Heart left ventricle (tissue), 16 donors: Measurements from ENCODE around the gene PCSK2. TPM values are rescaled to one million over a fixed set of nuclear protein-coding genes. Genes with fewer than 3 reads are reported as not detected.
A peak's percentile ranks its signal among the peaks of the same experiment; 100 is the strongest.

Experiments used
- ATAC-seq, 4 donors: fragments of 200-7000 bp; cut with Tn5 transposase; one replicate each; pipeline ENCODE4 v1.9.1; 2020 to 2022; ENCODE audit warnings: moderate library complexity in 4 of 4, mild to moderate bottlenecking in 3 of 4, moderate number of reproducible peaks in 1 of 4
- DNase-seq, 5 donors: peaks; one replicate each; pipeline ENCODE4 v3.0.0-alpha.2; 2020
- H3K27ac ChIP-seq, 12 donors: fragments of 200-600 bp; sonication (generic) in 4 of 12; one replicate each; pipeline versions ENCODE4 v1.5.0 to v1.8.0; 2016 to 2022; ENCODE audit warnings: mild to moderate bottlenecking in 2 of 12
- H3K27me3 ChIP-seq, 9 donors: fragments of 200-600 bp; sonication (generic) in 2 of 9; one replicate each; pipeline versions ENCODE4 v1.5.1 to v1.8.0; 2016 to 2022; ENCODE audit warnings: mild to moderate bottlenecking in 3 of 9
- H3K36me3 ChIP-seq, 9 donors: fragments of 200-600 bp; sonication (generic) in 2 of 9; one replicate each; pipeline versions ENCODE4 v1.5.0 to v1.8.0; 2018 to 2022; ENCODE audit warnings: mild to moderate bottlenecking in 2 of 9
- H3K4me1 ChIP-seq, 12 donors: fragments of 200-600 bp; sonication (generic) in 4 of 12; one replicate each; pipeline versions ENCODE4 v1.5.0 to v1.8.0; 2016 to 2022; ENCODE audit warnings: mild to moderate bottlenecking in 3 of 12
- H3K4me3 ChIP-seq, 12 donors: fragments of 200-600 bp; sonication (generic) in 4 of 12; one replicate each; pipeline versions ENCODE4 v1.5.0 to v1.8.0; 2017 to 2022; ENCODE audit warnings: mild to moderate bottlenecking in 9 of 12, moderate library complexity in 4 of 12
- H3K9me3 ChIP-seq, 12 donors: fragments of 200-600 bp; sonication (generic) in 4 of 12; one replicate each; pipeline versions ENCODE4 v1.5.0 to v1.8.0; 2016 to 2022; ENCODE audit warnings: mild to moderate bottlenecking in 1 of 12
- POLR2A ChIP-seq, 2 donors: fragments of 450-650 bp; IDR thresholded peaks; one replicate each; pipeline ENCODE4 v1.6.1; 2017; ENCODE audit warnings: antibody characterized with exemption in 2 of 2, mild to moderate bottlenecking in 2 of 2, moderate library complexity in 2 of 2
- WGBS, 4 donors: extraction: QIAGEN DNeasy Blood & Tissue Kit in 2 of 4; methylation state at CpG; one replicate each; pipeline versions ENCODE4 v1.1.5 to v1.1.7; 2013 to 2018; 5-methylcytosine and 5-hydroxymethylcytosine counted together
- intact Hi-C, 10 donors: fragments of 100-400 bp; cut with DNase I; formaldehyde crosslinking; loops; one replicate each; pipeline versions ENCODE4 v1.11.1 to v1.14.2; 2022
- long read RNA-seq, 3 donors: library from polyadenylated mRNA; unstranded; transcript quantifications; one replicate each; pipeline ENCODE4 v2.0.0, GENCODE V29; 2020 to 2021
- polyA plus RNA-seq, 2 donors: library from polyadenylated mRNA; stranded (reverse); fragments of 200-250 nt; gene quantifications; one replicate each; pipeline ENCODE4 v1.2.3, GENCODE V29; 2013
- total RNA-seq, 9 donors: library from RNA; depleted of rRNA in 2 of 9; stranded (reverse); fragments of >200 nt in 2 of 9; fragmentation: NEBNext Ultra II Directional in 3 of 9; extraction: Animal tissue kit (Norgen Biotek cat#: 25700) in 3 of 9; gene quantifications; one replicate each; pipeline versions ENCODE4 v1.1.0 to v1.2.4, GENCODE V29; 2016 to 2023
- TF ChIP-seq, protein P1 (sequence below), 12 donors: fragments of 200-600 bp; sonication (generic) in 4 of 12; IDR thresholded peaks; one replicate each; pipeline versions ENCODE4 v1.5.0 to v1.8.0; 2018 to 2022; ENCODE audit warnings: antibody characterized with exemption in 12 of 12, mild to moderate bottlenecking in 5 of 12
- donor health status: ischemic (EF 13 %, LVEDD 7.1; RV severe dilation, severe dysfunction).
- donor health status: healthy with polysubstance abuse.
- donor health status: DM: no; HTN: yes; CAD: no.
- donor health status: DM: no; HTN: no; CAD: no.
- donor health status: ischemic (EF 25% LVEDD 6.9; RV normal size, moderate dysfunction).
- donor health status: ischemic (EF 25% LVEDD 5.7; RV mildly dilated, moderate dysfunction).
- donor health status: healthy.
- donor health status: DM: yes; HTN: yes; CAD: no.
- donor health status: ischemic (EF 35%, LVEDD 5.7; RV mildly dilated, moderate dysfunction).
- donor health status: nonischemic (EF 11% LVEDD 7.7; RV severe dilation, severe dysfunction).
- donor health status: DM: yes; HTN: yes; CAD: no.
- donor health status: PGD.
- donor health status: ischemic (EF 29% LVEDD 5.4; RV normal size, mild dysfunction).
- donor health status: nonischemic (EF 23%, LVEDD 6.1; RV moderate dilation, normal function).

The PCSK2 gene, protein sequence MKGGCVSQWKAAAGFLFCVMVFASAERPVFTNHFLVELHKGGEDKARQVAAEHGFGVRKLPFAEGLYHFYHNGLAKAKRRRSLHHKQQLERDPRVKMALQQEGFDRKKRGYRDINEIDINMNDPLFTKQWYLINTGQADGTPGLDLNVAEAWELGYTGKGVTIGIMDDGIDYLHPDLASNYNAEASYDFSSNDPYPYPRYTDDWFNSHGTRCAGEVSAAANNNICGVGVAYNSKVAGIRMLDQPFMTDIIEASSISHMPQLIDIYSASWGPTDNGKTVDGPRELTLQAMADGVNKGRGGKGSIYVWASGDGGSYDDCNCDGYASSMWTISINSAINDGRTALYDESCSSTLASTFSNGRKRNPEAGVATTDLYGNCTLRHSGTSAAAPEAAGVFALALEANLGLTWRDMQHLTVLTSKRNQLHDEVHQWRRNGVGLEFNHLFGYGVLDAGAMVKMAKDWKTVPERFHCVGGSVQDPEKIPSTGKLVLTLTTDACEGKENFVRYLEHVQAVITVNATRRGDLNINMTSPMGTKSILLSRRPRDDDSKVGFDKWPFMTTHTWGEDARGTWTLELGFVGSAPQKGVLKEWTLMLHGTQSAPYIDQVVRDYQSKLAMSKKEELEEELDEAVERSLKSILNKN
- total RNA-seq: 1 to 10 TPM in 3 of 9 donors, under 1 TPM in 6; 0.19 to 2.0 (median 0.56) TPM
- polyA plus RNA-seq: under 1 TPM; 0.11 to 0.30 TPM
- long read RNA-seq, donor 1, full-length matches to known transcripts: 1 of 1 reads
- long read RNA-seq, donor 1, partial matches to known transcripts: 0 of 1 reads
- long read RNA-seq, donor 1, other reads (novel, unspliced or antisense): 0 of 1 reads
- long read RNA-seq, donor 2, full-length matches to known transcripts: 1 of 1 reads
- long read RNA-seq, donor 2, partial matches to known transcripts: 0 of 1 reads
- long read RNA-seq, donor 2, other reads (novel, unspliced or antisense): 0 of 1 reads
- long read RNA-seq, donor 3, full-length matches to known transcripts: 3 of 4 reads
- long read RNA-seq, donor 3, partial matches to known transcripts: 1 of 4 reads
- long read RNA-seq, donor 3, other reads (novel, unspliced or antisense): 0 of 4 reads

DNA sequence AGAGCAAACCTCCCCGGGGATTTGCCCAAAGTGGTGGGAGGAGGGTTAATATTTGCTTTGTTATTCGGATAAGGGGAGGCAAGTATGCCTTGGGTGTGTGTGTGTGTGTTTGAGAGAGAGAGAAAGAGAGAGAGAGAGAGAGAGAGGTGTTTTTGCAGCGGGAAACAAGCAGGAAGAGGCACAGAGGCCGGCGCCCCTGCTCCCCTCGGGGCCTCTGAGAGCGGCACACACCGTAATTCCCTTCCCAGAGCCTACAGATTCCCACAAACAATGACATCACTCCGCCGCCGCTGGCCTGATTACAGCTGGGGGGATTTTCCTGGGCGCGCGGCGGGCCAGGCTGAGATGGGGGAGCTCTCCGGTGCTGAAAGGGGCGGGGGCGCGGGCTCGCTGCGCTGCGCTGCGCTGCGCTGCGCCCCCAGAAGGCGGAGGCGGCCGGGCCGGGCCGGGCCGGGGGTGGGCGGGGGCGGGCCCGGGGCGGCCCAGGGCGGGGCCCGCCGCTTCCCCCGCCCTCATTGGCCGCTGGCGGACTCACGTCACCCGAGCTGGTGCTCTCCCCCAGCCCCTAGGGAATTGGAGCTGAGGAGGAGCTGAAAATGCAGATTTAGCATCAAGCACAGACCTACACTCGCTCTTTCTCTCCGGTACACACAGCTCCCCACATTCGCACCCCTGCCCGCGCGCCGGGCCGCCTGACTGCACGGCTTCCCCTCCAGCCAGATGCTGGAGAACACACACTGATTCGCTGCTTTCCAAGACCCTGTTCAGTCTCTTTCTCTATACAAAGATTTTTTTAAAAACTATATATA is at the start of gene PCSK2:
TSS of gene PCSK2 (plus strand) at position 631 of the 809 bp plus-strand sequence. CDS start 266 bp downstream, outside the sequence.
- peak; percentile 20 to 66 (median 48) for ATAC-seq
- WGBS, 4 donors: 1 to 2% (median 1%) methylated on average over 21 to 53 of the region's 53 CpGs

DNA sequence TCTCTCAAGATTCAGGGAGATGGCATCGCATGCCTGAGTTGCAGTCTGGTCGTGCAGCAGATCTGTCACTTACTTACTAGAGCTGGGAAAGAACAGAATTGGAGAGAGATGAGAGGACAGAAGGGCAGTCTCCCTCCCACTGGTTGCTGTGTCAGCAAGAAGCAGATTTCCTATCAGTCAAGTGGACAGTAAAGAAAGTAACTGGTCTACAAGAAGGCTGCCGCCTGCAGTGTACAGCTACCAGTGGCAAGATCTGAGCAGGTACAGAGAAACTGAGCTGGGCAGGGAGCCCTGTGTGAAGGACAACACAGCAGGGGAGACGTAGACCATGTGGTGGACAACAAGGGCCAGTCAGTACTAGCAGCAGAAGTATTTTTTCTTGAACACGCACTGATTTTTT is 49.5 kb upstream of the PCSK2 start:
- TF ChIP-seq, protein P1, sequence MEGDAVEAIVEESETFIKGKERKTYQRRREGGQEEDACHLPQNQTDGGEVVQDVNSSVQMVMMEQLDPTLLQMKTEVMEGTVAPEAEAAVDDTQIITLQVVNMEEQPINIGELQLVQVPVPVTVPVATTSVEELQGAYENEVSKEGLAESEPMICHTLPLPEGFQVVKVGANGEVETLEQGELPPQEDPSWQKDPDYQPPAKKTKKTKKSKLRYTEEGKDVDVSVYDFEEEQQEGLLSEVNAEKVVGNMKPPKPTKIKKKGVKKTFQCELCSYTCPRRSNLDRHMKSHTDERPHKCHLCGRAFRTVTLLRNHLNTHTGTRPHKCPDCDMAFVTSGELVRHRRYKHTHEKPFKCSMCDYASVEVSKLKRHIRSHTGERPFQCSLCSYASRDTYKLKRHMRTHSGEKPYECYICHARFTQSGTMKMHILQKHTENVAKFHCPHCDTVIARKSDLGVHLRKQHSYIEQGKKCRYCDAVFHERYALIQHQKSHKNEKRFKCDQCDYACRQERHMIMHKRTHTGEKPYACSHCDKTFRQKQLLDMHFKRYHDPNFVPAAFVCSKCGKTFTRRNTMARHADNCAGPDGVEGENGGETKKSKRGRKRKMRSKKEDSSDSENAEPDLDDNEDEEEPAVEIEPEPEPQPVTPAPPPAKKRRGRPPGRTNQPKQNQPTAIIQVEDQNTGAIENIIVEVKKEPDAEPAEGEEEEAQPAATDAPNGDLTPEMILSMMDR (IDR thresholded peaks at IDR 0.05): no peak
- no peak for TF ChIP-seq POLR2A (IDR thresholded peaks at IDR 0.05)
- WGBS, 4 donors: 55 to 60% (median 56%) methylated on average over 5 of the region's 5 CpGs
- H3K27me3 ChIP-seq: peaks cover 0 to 8% (median 0%) of the 10 kb centered on the region in 9 donors
- DNase-seq (no peak), ATAC-seq (no peak)
- H3K9me3 ChIP-seq: peaks cover 0 to 17% (median 4%) of the 10 kb centered on the region in 12 donors
- intact Hi-C loops: loop anchor here in 1 of 10 donors (10.0 kb wide), 1 partner anchor 57 kb away; no protein-coding TSS in a partner anchor
- H3K4me3 ChIP-seq: no peak overlapping the region
- no peaks in the 10 kb centered on the region for H3K36me3 ChIP-seq
- no peak overlapping the region for H3K27ac ChIP-seq
- no peaks in the 10 kb centered on the region for H3K4me1 ChIP-seq

More for the DNA sequence above, at the start of gene PCSK2:
- Histone ChIP-seq H3K9me3 (no peaks in the 10 kb centered on the region), H3K27ac (peak within 1 kb of the TSS in 1 of 12 donors; percentile 34), H3K27me3 (peaks cover 5 to 77% (median 45%) of the 10 kb centered on the region in 9 donors), H3K36me3 (no peaks in the 10 kb centered on the region), H3K4me3 (peak within 1 kb of the TSS in 11 of 12 donors; percentile 7 to 48 (median 36)), H3K4me1 (peaks cover 0 to 18% (median 4%) of the 10 kb centered on the region in 12 donors)
- peak in 4 of 5 donors; percentile 24 to 59 (median 32) for DNase-seq
- TF ChIP-seq, protein P1 (IDR thresholded peaks at IDR 0.05): no peak
- no peak for TF ChIP-seq POLR2A (IDR thresholded peaks at IDR 0.05)
- intact Hi-C loops: no loop called here

DNA sequence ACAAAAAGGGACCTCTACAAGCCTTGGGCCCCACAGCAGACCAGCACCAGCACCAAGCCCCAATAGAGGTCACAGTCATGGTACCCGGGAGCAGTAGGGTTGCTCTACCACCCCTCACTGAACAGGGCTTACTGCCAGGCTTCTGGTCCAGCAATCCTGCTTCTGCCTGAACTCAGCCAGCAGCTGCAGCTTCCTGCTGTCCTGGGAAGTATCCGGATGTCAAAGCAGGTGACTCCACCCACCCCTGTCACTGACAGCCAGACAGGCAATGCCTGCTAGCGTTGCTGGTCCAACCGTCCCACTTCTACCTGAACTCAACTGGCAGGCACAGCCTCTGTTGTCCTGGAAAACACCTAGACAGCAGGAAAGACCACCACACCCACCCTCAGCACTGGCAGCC is 47.0 kb upstream of the PCSK2 start:
- peaks cover 0 to 8% (median 0%) of the 10 kb centered on the region in 9 donors for H3K27me3 ChIP-seq
- no peak overlapping the region for H3K4me3 ChIP-seq
- no peak for ATAC-seq
- H3K9me3 ChIP-seq: peaks cover 0 to 37% (median 10%) of the 10 kb centered on the region in 12 donors
- no peaks in the 10 kb centered on the region for H3K36me3 ChIP-seq
- no peak for TF ChIP-seq POLR2A (IDR thresholded peaks at IDR 0.05)
- TF ChIP-seq, protein P1 (IDR thresholded peaks at IDR 0.05): no peak
- no peak overlapping the region for H3K27ac ChIP-seq
- WGBS, 4 donors: 32 to 77% (median 45%) methylated on average over 2 to 4 of the region's 4 CpGs
- no peaks in the 10 kb centered on the region for H3K4me1 ChIP-seq
- peak in 1 of 5 donors; percentile 21 for DNase-seq
- intact Hi-C loops: loop anchor here in 1 of 10 donors (10.0 kb wide), 1 partner anchor 55 kb away; no protein-coding TSS in a partner anchor
